Dermis microvascular lymphatic vessel endothelial cell (primary cell): ENCODE measurements around the gene SMOC2. TPM values are rescaled to one million over a fixed set of nuclear protein-coding genes. Genes with fewer than 3 reads are reported as not detected.
"Not testable (repeated sequence)": the region's sequence is repeated elsewhere in the genome, so short reads cannot be mapped to it uniquely, and the experiment has no call there.

Experiments used
- DNase-seq, 2 donors: peaks; one replicate each; pipeline versions ENCODE4 v3.0.0 to v3.0.0-alpha.2; 2010; ENCODE audit warnings: low read depth in 2 of 2
- total RNA-seq: library from RNA; depleted of rRNA; stranded (reverse); fragments of >200 nt; gene quantifications from 2 replicates; pipeline ENCODE4 v1.2.1, GENCODE V29; 2014

The SMOC2 gene
- total RNA-seq, 1 donor from 2014 or later = not detected

- DNase-seq = not testable (repeated sequence)
Observed at GRCh38 chr6:168538188-168538891, 97.4 kb downstream of the SMOC2 start.

- no peak for DNase-seq
Observed at GRCh38 chr6:168538892-168539811, 98.2 kb downstream of the SMOC2 start.

GRCh38 chr6:168540713-168541291 is 99.8 kb downstream of the SMOC2 start:
- DNase-seq = no peak

GRCh38 chr6:168541307-168541706 is 100.3 kb downstream of the SMOC2 start:
- no peak for DNase-seq

- no peak for DNase-seq
Observed at GRCh38 chr6:168542301-168542700, 101.3 kb downstream of the SMOC2 start.

- no peak for DNase-seq
Observed at GRCh38 chr6:168545428-168545827, 104.4 kb downstream of the SMOC2 start.

GRCh38 chr6:168546151-168546550 is 105.2 kb downstream of the SMOC2 start:
- no peak for DNase-seq

GRCh38 chr6:168546730-168547129 is 105.7 kb downstream of the SMOC2 start:
- DNase-seq = no peak

GRCh38 chr6:168550326-168550725 is 109.3 kb downstream of the SMOC2 start:
- no peak for DNase-seq

- no peak for DNase-seq
Observed at GRCh38 chr6:168554472-168554871, 113.5 kb downstream of the SMOC2 start.

- DNase-seq = no peak
Observed at GRCh38 chr6:168554898-168555617, 114.1 kb downstream of the SMOC2 start.

GRCh38 chr6:168555618-168556273 is 114.8 kb downstream of the SMOC2 start:
- DNase-seq = no peak

- DNase-seq = no peak
Observed at GRCh38 chr6:168557512-168557911, 116.5 kb downstream of the SMOC2 start.

- no peak for DNase-seq
Observed at GRCh38 chr6:168558686-168559085, 117.7 kb downstream of the SMOC2 start.

- DNase-seq = no peak
Observed at GRCh38 chr6:168559574-168560098, 118.7 kb downstream of the SMOC2 start.

- no peak for DNase-seq
Observed at GRCh38 chr6:168560126-168560525, 119.1 kb downstream of the SMOC2 start.

GRCh38 chr6:168562576-168563151 is 121.7 kb downstream of the SMOC2 start:
- no peak for DNase-seq

GRCh38 chr6:168563656-168564055 is 122.7 kb downstream of the SMOC2 start:
- DNase-seq = no peak

- no peak for DNase-seq
Observed at GRCh38 chr6:168565112-168565511, 124.1 kb downstream of the SMOC2 start.

- DNase-seq = no peak
Observed at GRCh38 chr6:168570211-168570610, 129.2 kb downstream of the SMOC2 start.
